ENCODE results near the gene PKHD1.

Gene PKHD1

GRCh38 chr6:51660767-51661166 is 426.6 kb downstream of the PKHD1 start:
- H3K36me3 ChIP-seq (ENCODE audit: control insufficient read depth, insufficient read depth, low read length): no peaks in the 10 kb centered on the region
- WGBS, 2 experiments (ENCODE audit: insufficient coverage in 2 of 2): no CpG with 5 or more reads among the region's 3 CpGs
- no peaks in the 10 kb centered on the region for H3K9me3 ChIP-seq (ENCODE audit: control insufficient read depth, low read length)
- no peak overlapping the region for H3K27ac ChIP-seq (ENCODE audit: low read depth, low read length, severe bottlenecking)
- H3K4me3 ChIP-seq (ENCODE audit: extremely low read depth, insufficient read depth, low read length, poor library complexity, severe bottlenecking): no peak overlapping the region
- no peaks in the 10 kb centered on the region for H3K4me1 ChIP-seq (ENCODE audit: control insufficient read depth, insufficient read depth, low read length, poor library complexity, severe bottlenecking)

- Histone ChIP-seq H3K27ac (ENCODE audit: low read depth, low read length, severe bottlenecking) (no peak overlapping the region), H3K4me3 (ENCODE audit: extremely low read depth, insufficient read depth, low read length, poor library complexity, severe bottlenecking) (no peak overlapping the region), H3K9me3 (ENCODE audit: control insufficient read depth, low read length) (no peaks in the 10 kb centered on the region), H3K36me3 (ENCODE audit: control insufficient read depth, insufficient read depth, low read length) (no peaks in the 10 kb centered on the region), H3K4me1 (ENCODE audit: control insufficient read depth, insufficient read depth, low read length, poor library complexity, severe bottlenecking) (no peaks in the 10 kb centered on the region)
- WGBS, 2 experiments (ENCODE audit: insufficient coverage in 2 of 2): no CpG with 5 or more reads among the region's 3 CpGs
Measured at GRCh38 chr6:51657491-51657890, 429.9 kb downstream of the PKHD1 start.

- H3K36me3 ChIP-seq (ENCODE audit: control insufficient read depth, insufficient read depth, low read length): no peaks in the 10 kb centered on the region
- H3K9me3 ChIP-seq (ENCODE audit: control insufficient read depth, low read length): no peaks in the 10 kb centered on the region
- H3K27ac ChIP-seq (ENCODE audit: low read depth, low read length, severe bottlenecking): no peak overlapping the region
- no peaks in the 10 kb centered on the region for H3K4me1 ChIP-seq (ENCODE audit: control insufficient read depth, insufficient read depth, low read length, poor library complexity, severe bottlenecking)
- no peak overlapping the region for H3K4me3 ChIP-seq (ENCODE audit: extremely low read depth, insufficient read depth, low read length, poor library complexity, severe bottlenecking)
Measured at GRCh38 chr6:51655517-51655916, 431.9 kb downstream of the PKHD1 start.

- Histone ChIP-seq H3K27ac (ENCODE audit: low read depth, low read length, severe bottlenecking) (no peak overlapping the region), H3K4me1 (ENCODE audit: control insufficient read depth, insufficient read depth, low read length, poor library complexity, severe bottlenecking) (no peaks in the 10 kb centered on the region), H3K4me3 (ENCODE audit: extremely low read depth, insufficient read depth, low read length, poor library complexity, severe bottlenecking) (no peak overlapping the region), H3K9me3 (ENCODE audit: control insufficient read depth, low read length) (no peaks in the 10 kb centered on the region), H3K36me3 (ENCODE audit: control insufficient read depth, insufficient read depth, low read length) (no peaks in the 10 kb centered on the region)
- WGBS, 2 experiments (ENCODE audit: insufficient coverage in 2 of 2): no CpG with 5 or more reads among the region's 5 CpGs
Measured at GRCh38 chr6:51654647-51655046, 432.8 kb downstream of the PKHD1 start.

GRCh38 chr6:51651132-51651817 is 436.1 kb downstream of the PKHD1 start:
- H3K27ac ChIP-seq (ENCODE audit: low read depth, low read length, severe bottlenecking): no peak overlapping the region
- no peaks in the 10 kb centered on the region for H3K36me3 ChIP-seq (ENCODE audit: control insufficient read depth, insufficient read depth, low read length)
- WGBS, 2 experiments (ENCODE audit: insufficient coverage in 2 of 2): 72 to 88% methylated on average over 1 to 2 of the region's 9 CpGs
- H3K4me3 ChIP-seq (ENCODE audit: extremely low read depth, insufficient read depth, low read length, poor library complexity, severe bottlenecking): no peak overlapping the region
- H3K4me1 ChIP-seq (ENCODE audit: control insufficient read depth, insufficient read depth, low read length, poor library complexity, severe bottlenecking): no peaks in the 10 kb centered on the region
- no peaks in the 10 kb centered on the region for H3K9me3 ChIP-seq (ENCODE audit: control insufficient read depth, low read length)

- no peaks in the 10 kb centered on the region for H3K36me3 ChIP-seq (ENCODE audit: control insufficient read depth, insufficient read depth, low read length)
- no peak overlapping the region for H3K27ac ChIP-seq (ENCODE audit: low read depth, low read length, severe bottlenecking)
- no peak overlapping the region for H3K4me3 ChIP-seq (ENCODE audit: extremely low read depth, insufficient read depth, low read length, poor library complexity, severe bottlenecking)
- no peaks in the 10 kb centered on the region for H3K4me1 ChIP-seq (ENCODE audit: control insufficient read depth, insufficient read depth, low read length, poor library complexity, severe bottlenecking)
- no peaks in the 10 kb centered on the region for H3K9me3 ChIP-seq (ENCODE audit: control insufficient read depth, low read length)
Measured at GRCh38 chr6:51648774-51649173, 438.6 kb downstream of the PKHD1 start.

GRCh38 chr6:51648236-51648635 is 439.2 kb downstream of the PKHD1 start:
- no peak overlapping the region for H3K4me3 ChIP-seq (ENCODE audit: extremely low read depth, insufficient read depth, low read length, poor library complexity, severe bottlenecking)
- H3K9me3 ChIP-seq (ENCODE audit: control insufficient read depth, low read length): no peaks in the 10 kb centered on the region
- no peaks in the 10 kb centered on the region for H3K36me3 ChIP-seq (ENCODE audit: control insufficient read depth, insufficient read depth, low read length)
- H3K27ac ChIP-seq (ENCODE audit: low read depth, low read length, severe bottlenecking): no peak overlapping the region
- H3K4me1 ChIP-seq (ENCODE audit: control insufficient read depth, insufficient read depth, low read length, poor library complexity, severe bottlenecking): no peaks in the 10 kb centered on the region

- WGBS, 2 experiments (ENCODE audit: insufficient coverage in 2 of 2): 100% methylated on average over 2 of the region's 2 CpGs
- Histone ChIP-seq H3K4me3 (ENCODE audit: extremely low read depth, insufficient read depth, low read length, poor library complexity, severe bottlenecking) (no peak overlapping the region), H3K36me3 (ENCODE audit: control insufficient read depth, insufficient read depth, low read length) (no peaks in the 10 kb centered on the region), H3K9me3 (ENCODE audit: control insufficient read depth, low read length) (no peaks in the 10 kb centered on the region), H3K4me1 (ENCODE audit: control insufficient read depth, insufficient read depth, low read length, poor library complexity, severe bottlenecking) (no peaks in the 10 kb centered on the region), H3K27ac (ENCODE audit: low read depth, low read length, severe bottlenecking) (no peak overlapping the region)
Measured at GRCh38 chr6:51644426-51644825, 443.0 kb downstream of the PKHD1 start.

- Histone ChIP-seq H3K9me3 (ENCODE audit: control insufficient read depth, low read length) (no peaks in the 10 kb centered on the region), H3K4me1 (ENCODE audit: control insufficient read depth, insufficient read depth, low read length, poor library complexity, severe bottlenecking) (no peaks in the 10 kb centered on the region), H3K27ac (ENCODE audit: low read depth, low read length, severe bottlenecking) (no peak overlapping the region), H3K4me3 (ENCODE audit: extremely low read depth, insufficient read depth, low read length, poor library complexity, severe bottlenecking) (no peak overlapping the region), H3K36me3 (ENCODE audit: control insufficient read depth, insufficient read depth, low read length) (no peaks in the 10 kb centered on the region)
- WGBS, 2 experiments (ENCODE audit: insufficient coverage in 2 of 2): 87 to 92% methylated on average over 5 of the region's 6 CpGs
Measured at GRCh38 chr6:51640021-51640420, 447.4 kb downstream of the PKHD1 start.

- WGBS, 2 experiments (ENCODE audit: insufficient coverage in 2 of 2): no CpG with 5 or more reads among the region's 1 CpG
- Histone ChIP-seq H3K4me3 (ENCODE audit: extremely low read depth, insufficient read depth, low read length, poor library complexity, severe bottlenecking) (no peak overlapping the region), H3K36me3 (ENCODE audit: control insufficient read depth, insufficient read depth, low read length) (no peaks in the 10 kb centered on the region), H3K4me1 (ENCODE audit: control insufficient read depth, insufficient read depth, low read length, poor library complexity, severe bottlenecking) (no peaks in the 10 kb centered on the region), H3K27ac (ENCODE audit: low read depth, low read length, severe bottlenecking) (no peak overlapping the region), H3K9me3 (ENCODE audit: control insufficient read depth, low read length) (no peaks in the 10 kb centered on the region)
Measured at GRCh38 chr6:51633424-51633823, 454.0 kb downstream of the PKHD1 start.

- Histone ChIP-seq H3K4me3 (ENCODE audit: extremely low read depth, insufficient read depth, low read length, poor library complexity, severe bottlenecking) (no peak overlapping the region), H3K4me1 (ENCODE audit: control insufficient read depth, insufficient read depth, low read length, poor library complexity, severe bottlenecking) (no peaks in the 10 kb centered on the region), H3K27ac (ENCODE audit: low read depth, low read length, severe bottlenecking) (no peak overlapping the region), H3K36me3 (ENCODE audit: control insufficient read depth, insufficient read depth, low read length) (no peaks in the 10 kb centered on the region), H3K9me3 (ENCODE audit: control insufficient read depth, low read length) (no peaks in the 10 kb centered on the region)
- 74% methylated on average over 3 of the region's 4 CpGs; no CpG with 5 or more reads in 1 of the 2 experiments for WGBS, 2 experiments (ENCODE audit: insufficient coverage in 2 of 2)
Measured at GRCh38 chr6:51630011-51630410, 457.4 kb downstream of the PKHD1 start.
